GM18508 (cell line): Measurements from ENCODE around the gene TRIM33.
"Not testable (repeated sequence)": the region's sequence is repeated elsewhere in the genome, so short reads cannot be mapped to it uniquely, and the experiment has no call there.

ENCODE experiments used
- ATAC-seq: cut with Tn5 transposase; IDR thresholded peaks from one replicate; pipeline ENCODE4 v1.9.1; 2021; ENCODE audit warnings: moderate number of reproducible peaks; ENCODE audit not compliant: insufficient read depth, unreplicated experiment

TRIM33 gene

GRCh38 chr1:114468710-114469468 lies 42.1 kb downstream of the TRIM33 start:
- ATAC-seq: no peak

DNA sequence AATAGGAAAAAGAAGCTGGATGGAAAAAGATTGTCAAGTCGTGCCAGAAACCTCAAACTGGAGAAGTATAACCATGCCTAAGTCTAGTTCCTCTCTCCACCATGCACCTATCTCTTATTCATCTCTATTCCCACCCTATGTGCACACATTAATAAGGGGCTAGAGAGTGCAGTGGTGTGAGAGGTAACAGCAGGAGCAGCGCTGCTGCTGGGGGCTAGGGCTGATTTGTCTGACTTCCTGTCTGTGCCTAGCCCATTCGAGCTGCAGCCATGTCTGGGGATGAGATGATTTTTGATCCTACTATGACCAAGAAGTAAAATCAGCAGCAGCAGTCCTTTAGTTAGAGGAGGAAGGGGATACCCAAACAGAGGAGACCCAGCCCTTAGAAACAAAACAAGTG lies 43.0 kb downstream of the TRIM33 start:
- ATAC-seq: no peak

- ATAC-seq: no peak
Measured at GRCh38 chr1:114467491-114467890, 43.5 kb downstream of the TRIM33 start.

DNA sequence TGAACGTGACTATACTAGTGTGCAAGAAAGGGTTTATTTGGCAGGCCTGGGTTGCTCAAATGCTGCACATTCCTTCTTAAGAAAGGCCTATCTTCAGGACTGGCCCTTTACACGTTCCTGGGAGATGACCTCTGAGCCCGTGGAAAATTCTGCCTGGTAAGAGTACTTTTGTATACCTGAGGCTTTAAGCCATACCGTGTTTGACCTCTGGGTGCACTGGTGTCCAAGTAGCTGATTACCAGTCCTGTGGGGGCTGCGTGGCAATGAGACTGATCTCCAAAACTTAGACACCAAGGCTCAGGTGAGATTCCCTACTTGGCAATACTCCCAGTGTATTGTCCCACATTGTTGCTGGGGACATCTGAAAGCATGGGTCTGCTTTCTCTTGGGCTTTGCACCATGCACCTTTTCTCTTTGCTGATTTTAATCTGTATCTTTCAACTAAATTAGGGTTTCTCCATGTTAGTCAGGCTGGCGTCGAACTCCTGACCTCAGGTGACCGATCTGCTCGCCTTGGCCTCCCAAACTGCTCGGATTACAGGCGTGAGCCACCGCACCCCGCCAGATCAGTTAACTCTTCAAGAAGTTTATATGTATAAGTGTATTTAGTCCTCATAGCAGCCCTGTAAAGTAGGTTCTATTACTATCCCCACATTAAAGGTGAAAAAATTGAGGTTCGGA lies 44.5 kb downstream of the TRIM33 start:
- no peak for ATAC-seq

DNA sequence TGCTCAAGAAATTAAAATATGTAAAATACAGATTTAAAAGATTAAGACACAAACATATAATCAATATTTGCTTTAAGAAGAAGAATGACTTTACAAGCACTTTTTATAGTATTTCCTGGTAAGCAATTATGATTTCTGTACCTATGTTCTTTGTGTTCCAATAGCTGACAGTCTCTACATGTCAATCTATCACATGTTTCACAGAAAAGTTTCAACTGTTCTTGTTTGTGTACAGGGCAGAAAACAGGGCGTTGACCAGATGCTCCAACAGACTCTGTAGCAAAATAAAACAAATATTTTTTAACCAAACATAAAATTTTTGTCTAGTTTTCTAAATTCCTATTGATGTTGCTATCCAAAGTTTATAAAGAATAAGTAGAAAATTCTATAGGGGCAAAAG lies 48.0 kb downstream of the TRIM33 start:
- no peak for ATAC-seq

DNA sequence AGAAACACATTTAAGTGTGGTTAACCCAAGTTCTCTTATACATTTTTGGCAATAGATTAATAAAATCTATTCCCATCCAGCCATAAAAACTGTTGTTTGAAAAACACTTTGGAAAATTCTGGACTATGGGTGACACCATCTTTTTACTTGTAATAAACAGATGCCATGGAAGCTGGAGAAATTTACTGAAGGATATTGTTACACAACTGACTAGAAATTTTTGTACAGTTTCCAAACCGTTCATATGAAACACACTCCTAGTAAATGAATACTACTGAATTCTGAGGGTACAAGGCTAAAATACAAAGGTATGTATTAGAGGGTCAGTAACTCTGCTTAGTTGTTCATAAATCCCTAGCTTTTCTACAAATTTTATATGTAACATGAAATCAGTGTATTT lies 48.7 kb downstream of the TRIM33 start:
- ATAC-seq: no peak

GRCh38 chr1:114458237-114458777 lies 52.7 kb downstream of the TRIM33 start:
- ATAC-seq: no peak

DNA sequence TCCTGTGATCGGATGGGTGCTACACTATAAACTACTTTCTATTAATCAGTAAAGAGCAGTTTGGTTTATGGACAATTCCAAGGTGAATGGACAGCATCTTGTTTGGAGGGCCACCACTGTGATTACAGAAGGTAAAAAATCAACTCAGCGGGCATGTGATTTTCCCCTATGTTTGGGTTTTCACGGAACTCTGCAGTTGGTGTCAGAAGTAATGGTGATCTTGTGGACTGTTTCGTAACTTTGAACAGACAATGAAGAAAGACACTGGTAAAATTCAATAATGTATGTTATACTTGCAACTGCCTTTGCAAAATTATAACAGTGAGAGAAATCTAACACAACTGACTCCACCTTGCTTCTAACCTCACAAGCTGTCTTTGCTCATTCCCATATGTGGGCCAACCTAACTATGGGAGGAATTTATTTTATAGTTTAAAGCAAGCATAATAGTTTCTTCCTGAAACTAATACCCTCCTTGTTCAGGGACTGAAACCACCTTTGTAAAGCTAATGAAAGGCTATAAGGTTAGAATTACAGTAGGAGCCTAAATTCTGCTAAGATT lies 53.2 kb downstream of the TRIM33 start:
- no peak for ATAC-seq

- no peak for ATAC-seq
Measured at GRCh38 chr1:114456586-114456985, 54.4 kb downstream of the TRIM33 start.

DNA sequence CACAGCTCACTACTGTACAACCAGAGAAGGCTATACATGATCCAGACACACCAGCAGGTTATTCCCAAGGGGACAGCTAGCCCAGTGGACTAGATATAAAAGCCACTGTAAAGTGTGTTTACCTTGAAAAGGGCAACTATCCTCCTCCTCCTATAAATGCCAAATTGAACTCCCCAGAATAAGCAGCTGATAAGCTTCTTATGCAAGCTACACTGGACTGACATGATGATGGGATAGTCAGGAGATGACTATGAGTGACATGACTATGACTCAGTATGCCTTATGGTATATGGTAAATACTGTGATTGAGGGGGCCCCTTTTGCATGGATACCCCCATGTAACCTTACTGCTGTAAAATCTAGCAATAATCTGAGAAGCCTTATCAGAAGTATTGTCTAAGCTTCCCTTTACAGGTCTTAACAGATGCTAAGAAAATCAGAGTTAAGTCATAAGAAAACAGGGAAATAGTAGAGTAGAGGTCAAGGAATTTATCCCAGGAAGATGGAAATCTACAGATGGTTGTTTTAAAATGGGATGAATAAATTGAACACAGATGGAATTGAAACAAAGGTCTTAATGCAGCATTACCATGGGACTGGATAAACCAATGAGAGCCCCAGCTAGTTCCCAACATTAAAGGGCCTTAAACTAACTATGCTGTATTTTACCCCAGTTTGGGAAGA lies 55.8 kb downstream of the TRIM33 start:
- no peak for ATAC-seq

DNA sequence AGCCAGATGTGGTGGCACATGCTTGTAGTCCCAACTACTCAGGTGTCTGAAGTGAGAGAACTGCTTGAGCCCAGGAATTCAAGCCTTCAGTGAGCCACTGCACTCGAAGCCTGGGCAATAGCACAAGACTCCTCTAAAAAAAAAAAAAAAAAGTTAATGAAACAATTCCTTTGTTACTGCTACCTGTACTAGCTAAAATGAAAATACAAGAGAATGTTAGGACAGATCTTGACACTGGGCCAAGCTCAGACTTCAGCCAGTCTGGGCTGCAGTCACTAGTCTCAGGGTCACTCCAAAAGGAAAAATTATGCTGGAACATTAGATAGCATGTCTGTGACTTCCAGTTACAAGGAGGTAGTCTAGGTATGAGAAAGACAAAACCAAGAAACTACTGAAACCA lies 56.5 kb downstream of the TRIM33 start:
- no peak for ATAC-seq

- no peak for ATAC-seq
Measured at GRCh38 chr1:114453361-114453784, 57.6 kb downstream of the TRIM33 start.

DNA sequence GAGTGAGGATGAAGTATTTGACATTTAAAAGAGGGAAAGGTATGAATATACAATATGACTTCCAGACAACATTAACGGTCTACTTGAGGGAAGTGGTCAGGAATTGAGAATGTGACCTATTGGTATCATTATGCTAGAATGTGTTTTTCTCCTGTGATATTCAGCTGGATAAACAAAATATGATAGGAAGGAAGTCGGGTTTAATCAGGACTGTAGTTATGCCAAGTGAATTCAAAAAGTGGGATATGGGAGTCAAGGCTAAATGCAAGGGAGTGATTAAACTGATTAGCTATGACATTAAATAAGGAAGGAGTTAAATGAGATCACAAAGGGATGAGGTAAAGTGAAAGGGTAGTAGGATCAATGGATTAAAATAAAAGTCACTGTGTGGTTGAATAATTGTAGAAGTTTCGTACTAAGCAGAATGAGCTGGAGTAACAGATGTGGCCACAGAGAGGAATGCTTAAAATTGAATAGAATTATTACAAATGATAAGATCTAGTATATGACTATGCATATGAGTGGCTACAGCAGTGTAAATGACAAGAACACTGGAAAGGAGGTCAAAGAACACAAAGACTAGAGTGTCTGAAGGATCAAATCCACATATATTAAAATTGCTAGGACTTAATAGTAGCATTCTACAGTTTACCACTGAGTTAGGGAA lies 62.5 kb downstream of the TRIM33 start:
- no peak for ATAC-seq

DNA sequence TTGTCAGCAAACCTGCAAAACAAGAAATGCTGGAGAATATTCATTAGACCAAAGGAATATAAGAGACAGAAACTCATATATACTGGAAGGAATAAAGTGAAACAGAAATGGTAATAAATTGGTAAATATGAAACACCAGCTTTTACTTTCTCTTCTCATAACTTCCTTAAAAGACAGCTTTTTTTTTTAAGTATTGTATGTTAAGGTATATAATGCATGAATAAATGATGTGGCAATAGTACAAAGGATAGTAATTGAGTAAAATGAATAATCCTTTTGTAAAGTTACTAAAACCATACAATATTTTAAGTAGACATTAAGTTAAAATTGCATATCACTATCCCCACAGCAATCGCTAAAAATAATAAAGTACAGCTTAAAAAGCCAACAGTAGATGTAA lies 64.8 kb downstream of the TRIM33 start:
- ATAC-seq: no peak

- not testable (repeated sequence) for ATAC-seq
Measured at GRCh38 chr1:114443226-114443625, 67.8 kb downstream of the TRIM33 start.

GRCh38 chr1:114441332-114441731 lies 69.7 kb downstream of the TRIM33 start:
- ATAC-seq: no peak

DNA sequence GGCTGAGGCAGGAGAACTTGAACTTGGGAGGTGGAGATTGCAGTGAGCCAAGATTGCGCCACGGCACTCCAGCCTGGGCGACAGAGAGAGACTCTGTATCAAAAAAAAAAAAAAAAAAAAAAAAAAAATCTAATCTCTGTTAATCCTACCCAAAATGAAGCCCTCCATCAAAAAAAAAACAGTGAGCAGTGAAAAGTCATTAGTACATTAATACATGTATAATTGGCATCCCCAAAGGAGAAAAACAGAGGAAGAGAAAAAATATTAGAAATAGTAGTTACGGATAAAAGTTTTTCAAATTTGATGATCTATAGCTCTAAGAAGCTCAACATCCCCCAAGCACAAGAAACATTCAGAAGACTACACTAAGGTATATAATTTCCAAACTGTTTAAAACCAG lies 71.6 kb downstream of the TRIM33 start:
- no peak for ATAC-seq

DNA sequence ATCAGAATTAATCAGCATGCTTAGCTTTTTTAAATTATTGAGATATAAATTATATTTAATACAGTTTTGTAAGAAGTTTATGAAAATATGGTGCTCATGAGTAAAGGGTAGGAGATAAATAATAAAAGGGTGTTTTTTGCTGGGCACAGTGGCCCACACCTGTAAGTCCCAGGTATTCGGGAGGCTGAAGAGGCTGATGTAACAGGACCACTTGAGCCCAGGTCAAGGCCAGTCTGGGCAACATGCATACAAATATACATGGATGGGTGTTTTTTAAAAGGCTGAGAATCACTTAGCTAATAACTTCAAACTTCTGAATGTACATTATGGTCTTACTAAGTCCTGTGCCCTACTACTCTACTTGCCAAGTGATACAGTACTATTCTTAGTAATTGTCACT lies 73.2 kb downstream of the TRIM33 start:
- no peak for ATAC-seq

GRCh38 chr1:114436799-114437198 lies 74.2 kb downstream of the TRIM33 start:
- ATAC-seq: no peak

DNA sequence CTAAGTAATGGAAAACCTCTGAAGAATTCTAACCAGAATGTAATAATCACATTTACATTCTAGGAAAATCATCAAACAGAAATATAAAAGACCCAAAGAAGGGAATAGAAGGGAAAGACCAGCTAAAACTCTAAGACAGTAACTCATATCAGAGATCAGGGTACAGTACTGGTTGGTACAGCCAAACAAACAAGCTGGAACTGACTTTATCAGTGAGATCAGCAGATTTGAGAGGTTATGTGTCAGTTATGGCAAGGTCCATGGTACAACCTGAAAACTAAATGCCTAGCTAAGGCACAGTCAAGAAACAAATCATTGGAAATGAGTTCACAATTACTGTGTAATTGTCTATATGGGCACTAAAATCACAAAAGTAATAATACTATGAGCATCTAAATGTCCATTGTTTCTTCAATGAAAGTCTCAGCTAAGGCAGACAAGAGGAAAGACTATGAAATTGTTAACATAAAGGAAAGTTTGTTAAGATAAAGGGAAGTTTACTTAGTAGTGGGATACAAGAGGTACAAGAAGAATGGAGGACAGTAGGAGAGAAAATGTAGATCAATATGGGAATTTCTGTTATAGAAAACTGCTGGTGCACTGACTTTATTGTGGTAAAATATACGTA lies 75.8 kb downstream of the TRIM33 start:
- ATAC-seq: no peak
